Retinal pigment epithelial cell (primary cell): ENCODE data around the gene SYNE3.

Source experiments
- DNase-seq: peaks from one replicate; pipeline ENCODE4 v3.0.0-alpha.2; 2010; ENCODE audit warnings: low read depth
- H3K4me3 ChIP-seq: 2 replicates; pipeline ENCODE4 v1.5.1; 2011; ENCODE audit warnings: mild to moderate bottlenecking, low read length, control low read depth, moderate library complexity
- CTCF ChIP-seq: conservative IDR thresholded peaks from 2 replicates; pipeline ENCODE4 v1.5.1; 2011; ENCODE audit warnings: low read depth, low read length, control low read depth, inconsistent platforms

Gene SYNE3

GRCh38 chr14:95489214-95490137 lies 27.0 kb downstream of the SYNE3 start:
- H3K4me3 ChIP-seq, result no peak overlapping the region
- DNase-seq, result no peak
- no peak for TF ChIP-seq CTCF

GRCh38 chr14:95488376-95489213 lies 27.9 kb downstream of the SYNE3 start:
- no peak overlapping the region for H3K4me3 ChIP-seq
- TF ChIP-seq CTCF, result no peak

GRCh38 chr14:95487669-95488084 lies 28.8 kb downstream of the SYNE3 start:
- TF ChIP-seq CTCF, result no peak
- DNase-seq, result no peak
- H3K4me3 ChIP-seq, result no peak overlapping the region

More at GRCh38 chr14:95488376-95489213, 27.9 kb downstream of the SYNE3 start:
- DNase-seq, result no peak

- DNase-seq, result no peak
- no peak overlapping the region for H3K4me3 ChIP-seq
- no peak for TF ChIP-seq CTCF
These were observed 29.4 kb downstream of the SYNE3 start for GRCh38 chr14:95486875-95487668.

- no peak overlapping the region for H3K4me3 ChIP-seq
- no peak for DNase-seq
- no peak for TF ChIP-seq CTCF
These were observed 31.1 kb downstream of the SYNE3 start for GRCh38 chr14:95485222-95485819.

- no peak overlapping the region for H3K4me3 ChIP-seq
- no peak for TF ChIP-seq CTCF
- no peak for DNase-seq
These were observed 32.2 kb downstream of the SYNE3 start for GRCh38 chr14:95484296-95484695.
